HG02610 (cell line): ENCODE data around the gene TTYH3.
"Not testable (repeated sequence)": the region's sequence is repeated elsewhere in the genome, so short reads cannot be mapped to it uniquely, and the experiment has no call there.

Experiments used
- ATAC-seq: cut with Tn5 transposase; IDR thresholded peaks from one replicate; pipeline ENCODE4 v1.9.1; 2021; ENCODE audit warnings: mild to moderate bottlenecking, moderate library complexity; ENCODE audit not compliant: unreplicated experiment

The TTYH3 gene

GRCh38 chr7:2602406-2603043 is 29.3 kb upstream of the TTYH3 start:
- no peak for ATAC-seq

GRCh38 chr7:2603044-2603965 is 28.5 kb upstream of the TTYH3 start:
- no peak for ATAC-seq

GRCh38 chr7:2604608-2605174 is 27.1 kb upstream of the TTYH3 start:
- ATAC-seq, result no peak

- ATAC-seq, result no peak
Measured at GRCh38 chr7:2605608-2606538, 25.9 kb upstream of the TTYH3 start.

- ATAC-seq, result no peak
Measured at GRCh38 chr7:2606539-2606936, 25.2 kb upstream of the TTYH3 start.

- ATAC-seq, result no peak
Measured at GRCh38 chr7:2607122-2607922, 24.5 kb upstream of the TTYH3 start.

GRCh38 chr7:2607923-2608904 is 23.6 kb upstream of the TTYH3 start:
- ATAC-seq, result no peak

- no peak for ATAC-seq
Measured at GRCh38 chr7:2608921-2609411, 22.8 kb upstream of the TTYH3 start.

GRCh38 chr7:2609646-2610045 is 22.1 kb upstream of the TTYH3 start:
- ATAC-seq, result not testable (repeated sequence)

GRCh38 chr7:2610466-2610865 is 21.3 kb upstream of the TTYH3 start:
- no peak for ATAC-seq

- ATAC-seq, result no peak
Measured at GRCh38 chr7:2610898-2611297, 20.9 kb upstream of the TTYH3 start.

GRCh38 chr7:2611401-2611800 is 20.4 kb upstream of the TTYH3 start:
- ATAC-seq, result no peak

- ATAC-seq, result no peak
Measured at GRCh38 chr7:2611922-2612321, 19.9 kb upstream of the TTYH3 start.

- no peak for ATAC-seq
Measured at GRCh38 chr7:2612445-2613097, 19.2 kb upstream of the TTYH3 start.

- ATAC-seq, result no peak
Measured at GRCh38 chr7:2613098-2613930, 18.5 kb upstream of the TTYH3 start.

GRCh38 chr7:2613931-2614600 is 17.7 kb upstream of the TTYH3 start:
- ATAC-seq, result no peak
